Neutrophil (primary cell): Measurements from ENCODE around the gene RERGL.

Experiments used
- H3K27ac ChIP-seq: fragments of 200-600 bp; sonication (generic); 2 replicates; pipeline ENCODE4 v1.5.1; 2016; ENCODE audit warnings: mild to moderate bottlenecking, moderate library complexity
- H3K27me3 ChIP-seq: fragments of 200-600 bp; sonication (generic); 2 replicates; pipeline ENCODE4 v1.6.0; 2016; ENCODE audit warnings: mild to moderate bottlenecking
- H3K36me3 ChIP-seq: fragments of 200-600 bp; sonication (generic); 2 replicates; pipeline ENCODE4 v1.5.1; 2017
- H3K4me1 ChIP-seq, 2 experiments: fragments of 200-600 bp in 1 of 2; sonication (generic) in 1 of 2; 1 replicate in 1 of 2; 2 replicates in 1 of 2; pipeline versions ENCODE4 v1.5.1 to v1.6.1; 2013 to 2016; ENCODE audit warnings: low read depth in 1 of 2, low read length in 1 of 2, mild to moderate bottlenecking in 1 of 2, moderate library complexity in 1 of 2; ENCODE audit not compliant: control insufficient read depth in 1 of 2, insufficient read depth in 1 of 2
- H3K4me3 ChIP-seq, 2 experiments: fragments of 200-600 bp in 1 of 2; sonication (generic) in 1 of 2; 1 replicate in 1 of 2; 2 replicates in 1 of 2; pipeline ENCODE4 v1.5.1; 2013 to 2016; ENCODE audit warnings: low read depth in 1 of 2, low read length in 1 of 2, mild to moderate bottlenecking in 1 of 2, moderate library complexity in 1 of 2
- H3K9me3 ChIP-seq: fragments of 200-600 bp; sonication (generic); 2 replicates; pipeline ENCODE4 v1.5.1; 2016
- CTCF ChIP-seq: fragments of 200-600 bp; sonication (generic); IDR thresholded peaks from 2 replicates; pipeline ENCODE4 v1.5.1; 2016; ENCODE audit warnings: antibody characterized with exemption

RERGL gene

DNA sequence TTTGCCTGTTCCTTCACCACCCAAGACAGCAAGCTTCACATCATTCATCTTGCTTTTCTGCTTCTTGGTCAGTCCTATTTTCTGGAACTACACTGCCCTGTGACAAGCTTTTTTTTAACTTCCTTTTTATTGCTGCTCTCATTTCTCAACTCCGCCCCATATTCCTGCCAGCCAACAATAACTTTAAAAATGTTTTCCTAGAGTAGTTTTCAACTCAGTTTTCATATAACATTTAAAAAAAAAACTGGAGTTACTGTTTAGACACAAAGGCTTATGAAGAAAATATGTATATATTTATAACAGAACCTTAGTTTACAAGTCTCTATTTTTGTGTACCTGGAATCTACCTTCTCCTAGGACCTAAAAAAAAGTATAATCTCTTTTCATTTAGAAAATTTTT is at the start of gene RERGL:
Gene RERGL (minus strand): TSS at position 101 of the 400 bp plus-strand sequence. CDS start 53 bp downstream, at position 48.
- Histone ChIP-seq H3K9me3 (no peaks in the 10 kb centered on the region), H3K4me1 (no peaks in the 10 kb centered on the region), H3K27me3 (no peaks in the 10 kb centered on the region)

DNA sequence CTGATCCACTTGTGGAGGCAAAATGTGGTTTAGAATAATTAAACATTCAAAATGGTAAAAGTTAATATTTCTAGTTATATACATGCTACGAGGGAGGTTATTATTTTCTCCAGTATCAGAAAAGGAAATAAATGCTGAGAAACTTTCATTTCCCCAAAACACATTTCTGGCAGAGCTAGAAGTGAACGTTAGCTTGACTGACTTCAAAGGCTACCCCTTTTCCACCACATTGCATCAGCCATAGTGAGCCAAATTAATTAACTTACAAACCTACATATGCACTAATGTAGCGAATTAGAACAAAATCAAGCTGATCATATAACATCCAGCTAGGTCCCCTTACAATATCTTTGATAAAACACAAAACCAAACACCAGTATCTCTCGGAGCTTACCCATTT is 49.3 kb upstream of the RERGL start:
- no peak for TF ChIP-seq CTCF
- no peaks in the 10 kb centered on the region for H3K36me3 ChIP-seq

More for the DNA sequence above, at the start of gene RERGL:
- no peaks in the 10 kb centered on the region for H3K36me3 ChIP-seq
- no peak within 1 kb of the TSS for H3K4me3 ChIP-seq
- no peak within 1 kb of the TSS for H3K27ac ChIP-seq
- no peak for TF ChIP-seq CTCF

DNA sequence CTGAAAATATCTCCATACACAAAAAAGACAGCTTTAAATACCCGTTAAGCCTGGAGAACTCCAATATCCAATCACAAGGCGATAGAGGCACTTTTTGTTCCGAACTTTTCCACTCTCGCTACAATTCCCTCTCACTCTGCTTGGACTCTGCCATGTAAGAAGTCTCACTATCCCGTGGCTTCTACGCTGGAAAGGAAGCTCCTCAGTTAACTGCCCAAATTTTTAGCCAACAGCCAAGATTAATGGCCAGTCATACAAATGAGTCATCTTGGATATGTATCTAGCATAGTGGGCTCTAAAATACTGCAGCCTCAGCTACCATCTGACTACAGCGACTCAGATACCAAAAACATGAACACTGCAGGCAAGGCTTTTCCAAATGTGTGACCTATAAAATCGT is 45.5 kb upstream of the RERGL start:
- H3K27ac ChIP-seq: no peak overlapping the region
- H3K4me3 ChIP-seq: no peak overlapping the region
- no peak for TF ChIP-seq CTCF
- H3K27me3 ChIP-seq: no peaks in the 10 kb centered on the region
- H3K9me3 ChIP-seq: no peaks in the 10 kb centered on the region
- H3K4me1 ChIP-seq: no peaks in the 10 kb centered on the region
- no peaks in the 10 kb centered on the region for H3K36me3 ChIP-seq

More for the DNA sequence above, 49.3 kb upstream of the RERGL start:
- H3K9me3 ChIP-seq: no peaks in the 10 kb centered on the region
- no peaks in the 10 kb centered on the region for H3K27me3 ChIP-seq
- H3K4me3 ChIP-seq: no peak overlapping the region
- H3K4me1 ChIP-seq: no peaks in the 10 kb centered on the region
- H3K27ac ChIP-seq: no peak overlapping the region

GRCh38 chr12:18135086-18135485 is 45.1 kb upstream of the RERGL start:
- no peaks in the 10 kb centered on the region for H3K36me3 ChIP-seq
- no peaks in the 10 kb centered on the region for H3K4me1 ChIP-seq
- H3K9me3 ChIP-seq: no peaks in the 10 kb centered on the region
- H3K4me3 ChIP-seq: no peak overlapping the region
- H3K27me3 ChIP-seq: no peaks in the 10 kb centered on the region
- TF ChIP-seq CTCF: no peak
- H3K27ac ChIP-seq: no peak overlapping the region

DNA sequence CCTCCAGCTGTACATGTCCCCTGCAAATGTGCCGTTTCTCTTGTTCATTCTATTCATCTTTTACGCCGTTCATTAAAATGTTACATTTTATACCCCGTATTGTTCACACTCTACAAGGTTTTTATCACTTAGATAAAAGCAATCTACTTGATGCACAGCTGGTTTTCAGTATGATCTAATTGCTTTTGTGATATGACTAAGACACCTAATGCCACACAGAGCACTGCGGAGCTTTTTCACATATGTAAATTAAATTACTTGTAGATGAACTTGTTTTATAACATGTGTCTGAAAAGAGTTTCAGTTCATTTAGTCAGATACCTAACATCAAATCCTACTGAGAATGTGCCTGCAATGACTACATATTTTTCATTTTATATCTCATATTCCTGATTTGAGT is 40.9 kb upstream of the RERGL start:
- Histone ChIP-seq H3K9me3 (no peaks in the 10 kb centered on the region), H3K4me3 (no peak overlapping the region), H3K4me1 (no peaks in the 10 kb centered on the region), H3K27me3 (no peaks in the 10 kb centered on the region), H3K27ac (no peak overlapping the region), H3K36me3 (no peaks in the 10 kb centered on the region)
- TF ChIP-seq CTCF: no peak

DNA sequence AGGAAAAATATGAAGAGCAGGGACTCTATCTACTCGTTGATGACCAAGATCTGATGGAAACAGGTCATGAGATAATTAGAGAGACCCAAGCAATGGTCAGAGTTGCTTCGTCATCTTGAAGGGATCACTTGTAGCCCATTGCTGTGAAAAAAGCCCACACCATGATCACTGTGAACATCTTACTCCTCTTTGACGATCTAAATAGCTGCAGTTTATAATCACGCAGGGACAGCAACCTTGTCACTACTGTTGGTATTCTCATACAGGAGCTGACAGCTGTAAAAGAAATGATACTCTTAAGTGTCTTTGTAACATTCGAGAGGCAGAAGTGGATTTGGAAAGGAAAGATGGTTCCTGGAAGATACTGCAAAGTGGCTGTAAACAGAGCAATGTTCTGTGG is 33.7 kb upstream of the RERGL start:
- no peaks in the 10 kb centered on the region for H3K36me3 ChIP-seq
- no peaks in the 10 kb centered on the region for H3K27me3 ChIP-seq
- no peaks in the 10 kb centered on the region for H3K4me1 ChIP-seq
- no peak for TF ChIP-seq CTCF
- H3K27ac ChIP-seq: no peak overlapping the region
- H3K9me3 ChIP-seq: no peaks in the 10 kb centered on the region
- no peak overlapping the region for H3K4me3 ChIP-seq
